SK-MEL-5 (cell line): ENCODE results near the gene LBP. TPM values are rescaled to one million over a fixed set of nuclear protein-coding genes. Genes with fewer than 3 reads are reported as not detected.
"Not testable (repeated sequence)": the region's sequence is repeated elsewhere in the genome, so short reads cannot be mapped to it uniquely, and the experiment has no call there.

Source experiments
- DNase-seq: peaks from one replicate; pipeline ENCODE4 v3.0.0-alpha.2; 2016; ENCODE audit warnings: low read depth, low spot score
- in situ Hi-C: cut with HindIII; loops from 2 replicates; pipeline ENCODE4 v1.10.0; 2016; ENCODE audit warnings: low sequenced_read_pairs, high pct_unique_total_duplicates, low pct_unique_long_range_greater_than_20kb
- total RNA-seq: library from RNA; depleted of rRNA; stranded (reverse); fragments of >200 nt; shearing (Covaris generic); gene quantifications from 2 replicates; pipeline ENCODE4 v1.2.3, GENCODE V29; 2014

Gene LBP
- total RNA-seq, 1 experiment from 2014 or later, result not detected

GRCh38 chr20:38373231-38373867 lies 27.1 kb downstream of the LBP start:
- in situ Hi-C loops, result no loop called here
- no peak for DNase-seq

- no peak for DNase-seq
- in situ Hi-C loops, result no loop called here
Observed at GRCh38 chr20:38373898-38374297, 27.6 kb downstream of the LBP start.

- in situ Hi-C loops, result no loop called here
Observed at GRCh38 chr20:38377039-38377685, 30.9 kb downstream of the LBP start.

GRCh38 chr20:38377838-38378237 lies 31.6 kb downstream of the LBP start:
- DNase-seq, in situ Hi-C loops: not testable (repeated sequence)

More at GRCh38 chr20:38377039-38377685, 30.9 kb downstream of the LBP start:
- no peak for DNase-seq

DNA sequence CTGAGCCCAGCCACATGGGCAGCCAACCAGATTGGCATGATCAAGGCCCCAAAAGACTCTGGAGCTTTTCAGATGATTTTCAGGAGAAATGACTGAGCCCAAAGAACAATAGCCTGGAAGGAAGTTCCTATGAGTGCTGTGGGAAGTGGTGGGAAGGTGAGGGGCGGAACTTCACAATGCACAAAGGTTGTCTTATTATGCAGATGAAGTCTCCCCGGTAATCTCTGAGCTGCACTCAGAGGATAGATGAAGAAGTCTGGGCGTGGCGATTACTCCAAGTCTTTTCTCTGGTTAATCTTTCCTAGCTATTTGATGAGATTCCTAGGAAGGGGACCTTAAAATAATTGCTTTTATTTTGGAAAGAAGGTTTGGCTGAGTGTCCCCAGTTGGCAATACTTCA lies 36.9 kb downstream of the LBP start:
- in situ Hi-C loops, result no loop called here

GRCh38 chr20:38386004-38386403 lies 39.7 kb downstream of the LBP start:
- in situ Hi-C loops, result no loop called here
- no peak for DNase-seq

More for the DNA sequence above, 36.9 kb downstream of the LBP start:
- DNase-seq, result no peak

GRCh38 chr20:38386851-38387250 lies 40.6 kb downstream of the LBP start:
- in situ Hi-C loops, result no loop called here
- DNase-seq, result no peak

DNA sequence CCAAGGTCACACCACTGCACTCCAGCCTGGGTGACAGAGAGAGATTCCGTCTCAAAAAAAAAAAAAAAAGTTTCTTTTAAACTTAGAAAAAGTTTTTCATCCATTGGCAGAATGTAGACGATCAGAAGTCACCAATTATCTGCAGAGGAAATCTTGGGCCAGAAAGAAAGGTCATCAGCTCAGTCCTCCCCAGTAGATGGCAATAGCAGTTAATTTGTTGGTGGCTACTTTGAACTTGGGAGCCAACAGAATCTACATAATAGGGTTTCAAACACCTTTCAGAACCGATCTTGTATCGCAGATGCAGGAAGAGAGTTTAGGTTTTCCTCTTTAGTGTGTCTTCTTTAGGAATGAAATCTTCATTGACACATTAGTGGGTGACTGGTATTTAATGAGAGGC lies 41.7 kb downstream of the LBP start:
- DNase-seq, result peak; percentile 51
- in situ Hi-C loops, result no loop called here

DNA sequence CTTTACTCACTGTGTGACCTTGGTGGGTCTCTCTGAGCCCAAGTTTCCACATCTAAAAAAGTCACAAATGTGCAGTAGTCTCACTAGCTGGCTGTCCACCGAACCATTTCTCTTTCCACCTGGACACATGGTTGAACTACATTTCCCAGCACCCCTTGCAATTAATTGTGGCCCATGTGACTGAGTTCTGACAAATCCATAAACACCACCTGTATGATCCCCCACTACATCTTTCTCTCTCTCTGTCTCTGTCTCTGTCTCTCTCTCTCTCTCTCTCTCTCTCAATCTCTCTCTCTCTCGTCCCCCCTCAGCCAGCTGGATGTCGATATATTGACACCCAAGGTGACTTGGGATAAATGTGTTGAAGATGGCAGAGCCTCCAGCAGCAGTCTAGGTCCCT lies 46.1 kb downstream of the LBP start:
- DNase-seq, result peak; percentile 27
- in situ Hi-C loops, result no loop called here

- in situ Hi-C loops, result no loop called here
- no peak for DNase-seq
Observed at GRCh38 chr20:38393259-38393658, 47.0 kb downstream of the LBP start.

GRCh38 chr20:38395165-38395564 lies 48.9 kb downstream of the LBP start:
- DNase-seq, result no peak
- in situ Hi-C loops, result no loop called here

DNA sequence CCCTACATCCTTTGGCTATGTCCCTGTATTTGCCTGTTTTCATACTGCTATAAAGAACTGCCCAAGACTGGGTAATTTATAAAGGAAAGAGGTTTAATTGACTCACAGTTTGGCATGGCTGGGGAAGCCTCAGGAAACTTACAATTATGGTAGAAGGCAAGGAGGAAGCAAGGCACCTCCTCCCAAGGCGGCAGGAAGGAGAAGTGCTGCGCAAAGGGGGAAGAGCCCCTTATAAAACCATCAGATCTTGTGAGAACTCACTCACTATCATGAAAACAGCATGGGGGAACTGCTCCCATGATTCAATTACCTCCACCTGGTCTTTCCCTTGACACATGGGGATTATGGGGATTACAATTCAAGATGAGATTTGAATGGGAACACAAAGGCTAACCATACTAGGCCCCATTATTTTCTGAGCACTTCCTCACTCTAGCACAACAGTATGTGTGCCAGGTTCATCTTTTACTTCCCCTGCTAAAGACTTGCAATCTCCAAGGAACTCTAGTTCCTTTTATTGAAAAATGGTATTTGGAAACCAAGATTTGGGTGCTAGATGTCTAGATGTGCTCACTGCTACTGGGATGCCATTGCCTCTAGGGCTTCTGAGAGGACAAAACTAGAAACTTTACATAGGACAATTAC lies 49.6 kb downstream of the LBP start:
- in situ Hi-C loops, DNase-seq: not testable (repeated sequence)

- in situ Hi-C loops, result no loop called here
- no peak for DNase-seq
Observed at GRCh38 chr20:38402089-38402488, 55.8 kb downstream of the LBP start.

DNA sequence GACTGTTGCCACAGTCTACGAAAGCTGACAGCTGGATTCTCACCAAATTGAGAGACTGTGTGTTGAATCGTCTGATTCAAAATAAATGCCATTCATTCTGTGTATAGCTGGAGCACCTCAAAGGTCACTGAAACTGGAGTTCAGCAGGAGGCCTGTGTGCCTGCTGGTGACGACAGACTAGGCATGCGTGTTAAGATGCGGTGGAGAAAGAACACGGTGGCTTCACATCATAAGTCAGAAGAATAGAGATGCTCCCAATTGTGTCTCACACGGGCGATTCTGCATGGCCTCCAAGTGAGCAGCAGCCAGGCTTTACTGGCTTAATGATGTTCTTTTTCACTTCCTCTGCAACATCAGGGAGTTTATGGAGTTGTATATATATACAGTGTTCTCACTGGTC lies 56.5 kb downstream of the LBP start:
- in situ Hi-C loops, result no loop called here
- peak; percentile 71 for DNase-seq

- in situ Hi-C loops, result no loop called here
- DNase-seq, result no peak
Observed at GRCh38 chr20:38404016-38404415, 57.7 kb downstream of the LBP start.

- in situ Hi-C loops, result no loop called here
- no peak for DNase-seq
Observed at GRCh38 chr20:38405132-38405531, 58.9 kb downstream of the LBP start.

- no peak for DNase-seq
- in situ Hi-C loops, result no loop called here
Observed at GRCh38 chr20:38406476-38406875, 60.2 kb downstream of the LBP start.

DNA sequence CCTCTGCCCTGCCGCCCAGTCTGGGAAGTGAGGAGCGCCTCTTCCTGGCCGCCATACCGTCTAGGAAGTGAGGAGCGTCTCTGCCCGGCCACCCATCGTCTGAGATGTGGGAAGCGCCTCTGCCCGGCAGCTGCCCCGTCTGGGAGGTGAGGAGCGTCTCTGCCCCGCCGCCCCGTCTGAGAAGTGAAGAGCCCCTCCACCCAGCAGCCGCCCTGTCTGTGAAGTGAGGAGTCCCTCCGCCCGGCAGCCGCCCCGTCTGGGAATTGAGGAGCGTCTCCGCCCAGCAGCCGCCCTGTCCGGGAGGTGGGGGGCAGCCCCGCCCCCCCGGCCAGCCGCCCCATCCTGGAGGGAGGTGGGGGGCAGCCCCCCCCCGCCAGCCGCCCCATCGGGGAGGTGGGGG lies 61.0 kb downstream of the LBP start:
- DNase-seq, result no peak
- in situ Hi-C loops, result no loop called here

DNA sequence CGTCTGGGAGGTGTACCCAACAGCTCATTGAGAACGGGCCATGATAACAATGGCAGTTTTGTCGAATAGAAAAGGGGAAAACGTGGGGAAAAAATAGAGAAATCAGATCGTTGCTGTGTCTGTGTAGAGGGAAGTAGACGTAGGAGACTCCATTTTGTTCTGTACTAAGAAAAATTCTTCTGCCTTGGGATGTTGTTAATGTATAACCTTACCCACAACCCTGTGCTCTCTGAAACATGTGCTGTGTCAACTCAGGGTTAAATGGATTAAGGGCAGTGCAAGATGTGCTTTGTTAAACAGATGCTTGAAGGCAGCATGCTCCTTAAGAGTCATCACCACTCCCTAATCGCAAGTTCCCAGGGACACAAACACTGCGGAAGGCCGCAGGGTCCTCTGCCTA lies 61.5 kb downstream of the LBP start:
- in situ Hi-C loops, DNase-seq: not testable (repeated sequence)
